Fibroblast of peridontal ligament (primary cell): ENCODE results near the gene DDAH2.

ENCODE experiments used
- DNase-seq: peaks from one replicate; pipeline ENCODE4 v3.0.0-alpha.2; 2010; ENCODE audit errors: extremely low read depth

The DDAH2 gene

GRCh38 chr6:31728767-31729514 lies at the start of gene DDAH2:
TSS of gene DDAH2 (minus strand) at chr6:31729299. CDS start at chr6:31729161, 138 bp downstream.
- DNase-seq, result no peak

GRCh38 chr6:31778193-31778592 lies 49.1 kb upstream of the DDAH2 start:
- DNase-seq, result no peak

GRCh38 chr6:31777667-31778050 lies 48.6 kb upstream of the DDAH2 start:
- DNase-seq, result no peak

GRCh38 chr6:31776989-31777666 lies 48.0 kb upstream of the DDAH2 start, which contains the start of gene VWA7:
TSS of gene VWA7 (minus strand) at chr6:31777328. CDS start at chr6:31776779, 549 bp downstream.
- DNase-seq, result peak; percentile 38

- DNase-seq, result no peak
These were observed 47.4 kb upstream of the DDAH2 start for GRCh38 chr6:31776485-31776988.

- no peak for DNase-seq
These were observed 46.8 kb upstream of the DDAH2 start for GRCh38 chr6:31775633-31776484.

GRCh38 chr6:31775184-31775583 lies 46.1 kb upstream of the DDAH2 start:
- DNase-seq, result no peak

GRCh38 chr6:31771992-31772358 lies 42.9 kb upstream of the DDAH2 start:
- no peak for DNase-seq

- no peak for DNase-seq
These were observed 41.8 kb upstream of the DDAH2 start for GRCh38 chr6:31770860-31771259.

- peak; percentile 29 for DNase-seq
These were observed 40.7 kb upstream of the DDAH2 start for GRCh38 chr6:31769684-31770371.

- DNase-seq, result no peak
These were observed 39.5 kb upstream of the DDAH2 start for GRCh38 chr6:31768363-31769257.

- no peak for DNase-seq
These were observed 38.1 kb upstream of the DDAH2 start for GRCh38 chr6:31767096-31767645.

- no peak for DNase-seq
These were observed 37.1 kb upstream of the DDAH2 start for GRCh38 chr6:31765910-31766794.

GRCh38 chr6:31765559-31765909 lies 36.4 kb upstream of the DDAH2 start:
- no peak for DNase-seq

GRCh38 chr6:31764198-31764597 lies 35.1 kb upstream of the DDAH2 start:
- no peak for DNase-seq

- peak; percentile 70 for DNase-seq
These were observed 34.5 kb upstream of the DDAH2 start for GRCh38 chr6:31763619-31763940.

GRCh38 chr6:31762878-31763618 lies 33.9 kb upstream of the DDAH2 start:
- no peak for DNase-seq

- no peak for DNase-seq
These were observed 33.3 kb upstream of the DDAH2 start, which contains the start of gene SAPCD1 for GRCh38 chr6:31762356-31762755. TSS of gene SAPCD1 (plus strand) at chr6:31762656. CDS start at chr6:31763055, 399 bp downstream.

GRCh38 chr6:31761343-31761742 lies 32.2 kb upstream of the DDAH2 start:
- DNase-seq, result no peak
